LoVo (cell line): Measurements from ENCODE around the gene TEAD1.

Experiments
- DNase-seq: peaks from one replicate; pipeline ENCODE4 v3.0.0-alpha.2; 2016; ENCODE audit warnings: low spot score

TEAD1 gene

DNA sequence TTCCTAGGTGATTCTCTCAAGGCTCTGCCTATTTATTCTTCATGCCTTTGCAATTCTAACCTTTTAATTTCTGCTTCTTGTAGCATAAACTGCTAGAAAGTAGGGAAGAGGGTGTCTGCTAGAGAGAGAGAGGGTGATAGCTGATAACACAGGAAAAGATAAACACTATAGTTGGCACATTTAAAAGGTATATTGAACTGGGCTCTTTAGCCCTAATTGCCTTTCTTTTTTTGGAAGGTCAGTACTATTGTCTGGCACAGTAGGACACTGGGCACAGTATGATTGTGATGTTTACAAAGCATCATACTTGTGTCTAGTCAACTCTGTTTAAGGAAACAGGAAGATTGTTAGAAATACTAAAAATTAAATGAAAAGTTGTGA lies 33.3 kb downstream of the TEAD1 start:
- DNase-seq, result no peak

DNA sequence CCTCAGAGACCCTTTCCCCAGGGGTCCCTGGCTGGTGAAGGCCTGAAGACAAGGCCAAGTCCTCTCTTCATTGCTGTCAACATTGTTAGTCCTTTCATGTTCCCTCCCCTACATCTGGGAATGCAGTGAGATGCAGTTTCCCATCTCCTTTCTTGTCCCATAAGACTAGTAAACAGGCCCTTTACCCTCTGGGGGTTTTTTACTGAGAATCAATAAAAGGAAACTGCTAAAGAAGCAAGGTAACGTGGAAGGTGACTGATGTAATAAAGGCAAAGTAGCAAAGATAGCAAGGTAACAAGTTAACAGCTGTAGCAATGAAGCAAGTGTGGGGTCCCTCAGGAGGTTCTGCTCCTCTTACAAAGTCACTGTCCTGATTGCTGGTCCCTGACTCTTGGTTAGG lies 37.3 kb downstream of the TEAD1 start:
- DNase-seq, result no peak

DNA sequence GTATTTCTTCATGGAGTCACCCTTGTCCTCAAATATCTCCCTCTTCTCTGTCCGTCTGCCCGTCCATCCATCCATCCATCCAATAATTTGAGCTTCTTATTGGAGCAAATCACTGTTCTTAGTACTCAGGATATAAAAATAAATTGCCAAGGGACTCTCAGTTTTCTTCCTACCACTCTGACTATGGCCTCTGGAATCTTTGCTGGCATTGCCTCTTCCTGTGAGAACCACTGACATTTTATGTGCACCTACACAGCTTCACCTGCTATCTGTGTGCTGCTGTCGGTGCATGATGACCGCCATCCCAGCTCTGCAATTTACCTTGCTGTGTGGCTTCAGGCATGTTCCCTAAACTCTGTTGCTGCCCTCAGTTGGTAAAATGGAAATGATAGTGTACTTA lies 37.9 kb downstream of the TEAD1 start:
- DNase-seq, result no peak

DNA sequence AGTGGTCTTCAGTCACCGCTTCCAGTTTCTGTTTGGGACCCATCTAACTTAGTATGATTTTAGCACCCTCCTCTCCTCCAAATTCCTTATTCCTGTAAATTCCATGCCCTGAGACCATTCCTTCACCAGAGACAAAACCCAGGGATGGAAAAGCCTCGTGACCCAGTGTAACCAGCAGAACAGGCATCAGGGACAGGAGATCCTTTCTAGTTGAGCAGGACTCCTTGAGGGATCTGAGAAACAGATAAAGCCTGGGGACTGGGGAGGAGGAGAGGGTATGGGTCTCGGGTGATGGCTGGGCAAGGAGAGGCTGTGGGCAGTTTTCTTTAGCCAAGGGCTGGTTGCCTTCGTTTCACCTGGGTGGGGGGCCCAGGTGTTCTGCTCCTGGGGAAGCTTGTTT lies 40.9 kb downstream of the TEAD1 start:
- DNase-seq, result no peak

DNA sequence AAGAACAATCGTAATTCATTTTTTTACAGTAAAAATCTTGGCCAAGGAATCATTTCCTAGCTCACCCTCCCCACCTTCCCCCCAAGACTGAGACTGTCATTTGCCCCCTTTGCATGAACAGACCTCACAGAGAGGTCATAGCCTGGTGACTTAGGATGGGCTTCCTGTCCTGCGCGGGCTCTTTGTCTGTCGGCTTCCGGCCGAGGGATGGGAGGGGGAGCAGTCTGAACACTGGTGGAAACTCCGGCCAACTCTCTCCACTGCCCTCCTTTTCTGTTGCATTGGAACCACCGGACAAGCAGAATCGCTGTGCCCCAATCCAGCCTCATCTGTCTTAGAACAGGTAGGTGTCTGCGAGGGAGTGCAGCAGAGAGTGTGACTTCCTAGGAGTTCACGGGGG lies 41.7 kb downstream of the TEAD1 start:
- DNase-seq, result no peak

DNA sequence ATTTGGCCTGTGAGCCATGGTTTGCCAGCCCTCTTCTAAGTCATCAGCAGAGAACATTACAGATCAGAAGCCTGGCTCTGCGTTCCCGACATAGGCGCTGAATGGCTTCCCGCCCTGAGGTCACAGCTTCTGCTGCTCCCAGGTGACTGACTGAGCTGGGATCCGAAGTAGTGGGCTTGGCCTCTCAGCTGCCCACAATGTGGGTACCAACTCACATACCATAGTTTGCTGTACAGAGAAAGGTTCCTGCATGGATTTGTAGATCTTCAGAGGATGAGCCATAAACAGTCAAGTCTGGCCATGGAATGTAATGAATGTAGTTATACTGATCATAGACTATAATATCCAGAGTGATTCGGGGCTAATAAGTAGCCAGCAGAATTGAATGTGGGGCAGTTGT lies 42.6 kb downstream of the TEAD1 start:
- DNase-seq, result no peak

DNA sequence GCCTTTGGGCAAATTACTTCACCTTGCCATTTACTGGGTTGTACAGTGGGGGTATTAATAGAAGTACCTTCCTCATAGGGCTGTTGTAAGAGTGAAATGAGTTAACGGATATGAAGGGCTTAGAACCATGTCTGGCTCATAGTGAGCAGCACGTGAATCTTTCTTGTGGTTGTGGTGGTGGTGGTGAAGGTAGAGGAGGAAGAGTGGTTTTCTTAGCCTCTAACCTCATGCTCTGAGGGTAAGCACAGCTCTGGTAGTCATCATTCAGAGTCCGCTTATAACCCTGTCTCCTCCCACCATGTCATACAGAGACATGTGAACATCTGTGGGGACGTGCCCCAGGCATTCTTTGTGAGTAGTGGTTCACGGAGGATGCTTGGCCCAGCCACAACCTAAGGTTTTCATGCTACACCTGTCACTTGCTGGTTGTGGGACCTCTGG lies 43.6 kb downstream of the TEAD1 start:
- no peak for DNase-seq

DNA sequence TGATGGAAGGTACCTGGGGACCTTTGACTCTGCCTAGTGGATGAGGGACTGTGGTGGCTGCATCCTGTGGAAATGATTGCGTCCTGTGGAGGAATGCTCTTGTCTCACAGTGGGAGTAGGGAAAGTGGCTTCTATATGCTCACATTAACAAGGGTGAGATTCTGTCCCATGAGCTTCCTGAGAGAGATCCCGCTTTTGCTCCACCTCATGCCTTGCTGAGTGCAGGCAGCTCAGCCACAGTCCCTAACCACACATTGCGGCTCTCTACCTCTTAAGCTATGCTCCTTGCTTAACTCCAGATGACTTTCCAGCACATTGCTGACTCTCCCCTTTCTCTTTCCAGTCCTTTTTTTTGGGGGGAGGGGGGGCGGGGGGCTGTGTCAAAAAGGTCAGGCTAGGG lies 45.0 kb downstream of the TEAD1 start:
- no peak for DNase-seq

DNA sequence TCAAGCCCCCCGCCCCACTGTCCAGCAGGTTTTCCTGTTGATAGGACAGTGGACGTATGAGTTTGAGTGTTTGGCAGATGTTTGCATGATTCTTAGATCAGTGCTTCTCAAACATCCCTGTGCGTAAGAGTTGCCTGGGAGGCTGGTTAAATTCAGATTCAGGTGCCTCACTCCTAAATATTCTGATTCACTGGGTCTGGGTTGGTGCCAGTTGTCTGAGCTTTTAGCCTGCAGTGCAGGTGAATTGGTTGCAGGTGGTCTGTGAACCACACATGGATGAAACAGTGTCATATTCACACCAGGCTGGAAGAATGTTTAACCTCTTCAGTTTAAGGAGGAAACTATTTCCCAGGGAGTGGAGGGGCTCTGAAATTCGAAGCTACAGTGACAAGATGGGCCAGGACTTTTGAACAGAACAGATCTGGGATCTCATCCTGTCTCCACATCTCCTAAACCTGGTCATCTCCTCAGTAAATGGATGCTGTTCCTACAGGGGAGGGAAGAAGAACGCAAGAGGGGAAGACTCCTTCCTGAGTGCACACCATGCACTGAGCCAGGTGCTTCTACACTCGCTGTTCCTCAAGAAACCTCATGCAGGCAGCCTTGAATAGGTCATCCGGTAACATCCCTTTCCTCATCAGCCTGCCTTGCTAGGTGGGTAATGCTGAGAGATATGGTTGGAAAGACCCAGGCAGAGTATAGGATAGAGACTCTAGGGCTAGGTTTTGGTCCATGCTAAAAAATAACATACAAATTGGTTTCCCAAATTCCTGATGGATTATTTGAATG lies 47.8 kb downstream of the TEAD1 start:
- DNase-seq, result peak; percentile 17

DNA sequence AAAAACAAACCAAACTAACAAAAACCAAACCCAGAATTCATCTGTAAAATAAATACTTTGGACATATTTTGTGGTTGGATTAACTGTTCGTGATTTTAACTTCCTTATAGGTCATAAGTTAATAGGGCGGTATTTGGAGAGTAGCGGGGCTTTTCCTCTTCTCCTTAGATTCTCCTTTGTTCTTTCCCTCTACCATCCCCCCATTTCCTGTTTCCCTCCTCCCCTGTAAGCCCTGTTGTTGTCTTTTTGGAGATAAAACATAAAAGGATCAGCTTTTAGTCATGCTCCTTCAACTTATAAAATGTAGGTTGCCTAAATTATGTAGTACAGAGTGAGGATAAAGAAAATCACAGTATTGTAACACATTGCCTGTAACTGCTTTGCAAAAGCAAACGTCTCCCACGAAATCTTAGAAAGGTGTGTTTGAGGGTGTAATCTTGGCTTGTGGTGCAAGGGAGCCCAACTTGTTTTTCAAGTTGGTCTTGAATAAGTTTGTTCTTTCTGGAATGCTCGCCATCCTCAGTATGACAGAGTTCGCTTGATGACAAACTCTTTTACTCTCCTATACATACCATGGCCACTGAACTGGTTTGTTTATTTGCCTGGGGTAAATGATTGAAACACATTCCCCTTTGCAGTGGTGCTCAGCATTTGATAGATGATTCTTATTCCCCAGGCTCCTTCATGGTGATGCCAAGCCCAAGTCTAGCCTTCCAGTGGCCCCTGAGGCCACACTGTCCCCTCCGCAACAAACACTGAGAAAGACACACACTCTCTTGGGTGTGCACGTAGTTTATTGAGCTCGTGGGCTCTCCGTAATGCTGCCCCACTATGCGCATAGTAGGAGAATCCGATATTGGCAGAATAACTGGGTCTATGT lies 49.4 kb downstream of the TEAD1 start:
- DNase-seq, result peak; percentile 83

DNA sequence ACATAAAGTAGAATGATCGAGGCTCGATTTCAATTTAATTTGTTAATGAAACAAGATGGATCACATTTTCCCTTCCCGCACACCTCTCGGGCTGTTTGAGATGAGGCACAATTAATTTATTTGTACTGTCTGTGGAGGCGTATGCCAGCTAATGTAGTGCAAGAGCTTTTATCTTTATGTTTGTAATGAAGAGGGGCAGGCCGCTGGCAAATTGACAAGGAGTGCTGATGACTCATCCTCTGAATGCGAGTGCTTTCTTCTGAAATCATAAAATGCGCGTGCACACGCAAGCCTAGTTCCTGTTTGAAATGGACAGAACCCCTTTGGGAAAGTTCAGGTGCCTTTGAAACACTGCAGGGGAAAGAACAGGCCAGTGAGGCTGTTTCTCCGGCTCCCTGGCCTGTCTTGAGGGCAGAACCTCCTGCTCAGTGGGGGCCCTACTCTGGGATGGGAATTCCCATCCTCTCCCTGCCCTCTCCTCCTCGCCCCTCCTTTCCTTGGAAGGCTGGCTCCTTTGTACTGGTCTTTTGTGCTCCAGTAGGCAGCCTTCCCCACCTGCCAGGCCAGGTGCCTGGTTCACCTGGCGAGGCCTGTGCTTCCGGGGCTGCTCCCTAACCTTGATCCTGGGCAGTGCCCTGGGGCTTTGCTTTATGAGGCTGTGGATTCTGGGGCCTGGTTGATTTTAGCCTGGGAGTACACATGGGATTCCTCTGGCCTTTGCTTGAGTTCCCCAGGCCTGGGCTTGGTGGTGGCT lies 50.3 kb downstream of the TEAD1 start:
- peak; percentile 92 for DNase-seq

DNA sequence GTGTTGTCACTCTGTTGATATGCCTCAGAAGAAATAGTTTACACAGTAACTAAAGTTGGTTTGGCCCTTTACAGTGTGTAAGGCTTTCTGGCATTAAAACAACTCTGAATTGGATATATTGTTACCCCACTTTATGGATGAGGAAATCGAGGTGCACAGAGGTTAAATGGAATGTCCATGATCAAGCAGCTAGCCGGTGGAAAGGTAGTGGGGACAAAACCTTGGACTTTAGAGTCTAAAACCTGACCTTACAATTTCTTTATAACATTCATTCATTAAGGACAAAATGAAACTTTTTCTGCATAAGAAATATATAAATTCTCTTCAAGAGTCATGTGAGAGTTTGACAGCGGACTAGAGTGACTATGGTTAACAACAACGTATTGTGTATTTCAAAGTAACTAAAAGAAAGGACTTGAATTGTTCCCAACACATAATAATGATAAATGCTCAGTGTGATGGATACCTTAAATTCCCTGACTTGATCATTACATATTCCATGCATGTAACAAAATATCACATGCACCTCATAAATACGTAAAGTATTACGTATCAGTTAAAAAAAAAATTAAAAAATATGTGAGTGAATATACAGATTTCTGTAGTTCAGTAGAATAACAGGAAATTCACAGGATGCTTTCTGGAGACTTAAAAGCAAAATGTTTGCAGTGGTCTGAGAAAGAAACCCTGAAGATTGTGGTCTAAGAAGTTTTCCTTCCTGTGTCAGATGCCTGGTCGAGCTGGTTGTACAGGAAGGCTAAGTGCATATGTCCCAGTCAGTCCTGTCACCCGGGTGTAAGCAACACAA lies 51.0 kb downstream of the TEAD1 start:
- peak; percentile 20 for DNase-seq

DNA sequence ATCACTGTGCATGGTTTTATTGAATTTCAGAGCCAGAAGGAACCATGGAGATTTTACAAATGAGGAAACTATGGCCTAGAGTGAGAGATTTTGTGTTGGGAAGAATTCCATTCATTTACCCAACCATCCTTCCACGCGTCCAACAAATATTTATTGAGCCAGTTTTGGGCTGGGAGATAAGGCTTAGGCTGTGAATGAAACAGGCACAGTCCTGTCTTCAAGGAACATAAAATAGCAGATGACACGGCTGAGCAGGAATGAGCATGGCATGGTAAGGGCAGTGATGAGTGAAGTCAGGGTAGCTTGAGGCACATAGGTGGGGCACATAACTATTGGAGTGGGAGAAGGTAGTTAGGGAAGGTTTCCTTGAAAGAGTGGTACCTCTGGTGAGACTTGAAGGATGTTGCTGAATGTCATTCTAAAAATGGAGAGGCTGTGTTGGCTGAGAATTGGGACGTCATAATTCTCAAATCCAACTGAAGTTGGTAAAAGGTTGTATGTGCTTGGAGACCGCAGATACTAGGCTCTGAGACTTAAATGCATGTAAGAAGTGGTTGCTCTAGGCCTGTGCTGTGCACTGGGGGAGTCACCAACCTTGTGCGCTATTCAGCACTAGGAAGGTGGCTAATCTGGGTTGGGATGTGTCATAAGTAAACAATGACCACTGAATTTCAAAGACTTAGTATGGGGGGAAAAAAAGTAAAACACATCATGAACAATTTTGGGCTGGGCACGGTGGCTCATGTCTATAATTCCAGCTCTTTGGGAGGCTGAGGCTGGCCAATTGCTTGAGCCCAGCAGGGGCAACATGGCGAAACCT lies 51.9 kb downstream of the TEAD1 start:
- peak; percentile 31 for DNase-seq

DNA sequence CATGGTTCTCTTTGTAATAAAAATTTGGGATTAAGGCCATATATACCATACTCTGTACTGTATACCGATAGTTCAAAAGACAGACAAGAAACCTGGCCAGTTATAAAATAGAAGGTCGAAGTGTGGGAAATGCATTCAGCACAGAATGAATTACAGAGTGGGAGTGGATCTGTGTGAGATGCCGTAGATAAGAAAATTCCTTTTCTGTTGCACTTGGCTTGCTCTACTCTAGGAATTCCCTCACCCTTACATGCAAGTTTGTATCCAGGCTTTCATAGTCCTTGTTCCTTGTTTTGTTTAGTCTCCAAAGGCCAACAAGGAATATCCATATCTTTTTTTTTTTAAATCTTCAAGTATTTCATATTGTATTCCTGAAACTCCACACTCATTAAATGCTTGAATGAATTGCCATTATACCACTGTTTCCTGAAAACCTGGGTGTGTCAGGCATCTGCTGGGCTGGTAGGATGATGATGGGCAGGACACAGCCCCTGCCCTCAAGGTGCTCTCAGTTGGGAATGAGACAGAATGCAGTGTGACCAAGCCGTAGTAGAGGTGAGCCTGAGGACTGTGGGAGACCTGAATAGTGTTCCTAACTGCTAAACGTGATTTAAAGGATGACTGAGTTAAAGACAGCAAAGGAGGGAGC lies 53.5 kb downstream of the TEAD1 start:
- DNase-seq, result no peak

DNA sequence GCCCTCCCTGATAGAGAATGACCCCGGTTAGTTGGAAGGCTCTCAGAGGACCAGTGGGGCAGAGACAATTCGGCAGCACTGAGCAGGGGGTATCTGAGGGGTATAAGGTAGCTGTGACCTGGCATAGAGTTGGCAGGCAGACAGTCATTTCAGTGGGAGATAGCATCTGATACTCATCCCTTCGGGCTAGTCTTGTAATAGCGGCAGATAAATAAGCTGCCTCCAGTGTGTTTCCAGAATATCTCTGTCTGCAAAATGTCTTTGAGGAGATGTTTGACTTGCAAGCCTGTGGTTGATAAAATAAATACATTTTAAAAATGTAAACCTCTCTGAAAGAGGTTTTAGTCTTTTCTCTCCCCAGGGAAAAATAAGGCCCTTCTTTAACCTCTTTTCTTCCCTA lies 54.2 kb downstream of the TEAD1 start:
- no peak for DNase-seq

DNA sequence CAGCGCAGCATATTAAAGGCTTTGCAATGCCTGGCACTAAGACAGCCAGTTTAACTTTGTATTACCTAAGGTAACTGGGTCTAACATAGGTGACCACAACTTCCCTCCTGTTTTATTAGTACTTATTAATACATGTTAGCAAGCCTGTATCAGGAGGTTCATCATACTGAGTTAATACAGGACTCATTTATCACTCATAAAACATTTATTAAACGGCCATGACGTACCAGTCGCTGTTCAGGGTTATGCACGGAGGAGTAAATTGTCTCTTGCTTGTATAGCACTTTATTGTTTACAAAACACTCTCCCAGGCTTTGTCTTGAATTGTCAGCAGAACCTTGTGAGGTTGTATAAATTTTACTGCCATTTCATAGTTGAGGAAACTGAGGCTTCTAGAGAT lies 55.7 kb downstream of the TEAD1 start:
- no peak for DNase-seq

DNA sequence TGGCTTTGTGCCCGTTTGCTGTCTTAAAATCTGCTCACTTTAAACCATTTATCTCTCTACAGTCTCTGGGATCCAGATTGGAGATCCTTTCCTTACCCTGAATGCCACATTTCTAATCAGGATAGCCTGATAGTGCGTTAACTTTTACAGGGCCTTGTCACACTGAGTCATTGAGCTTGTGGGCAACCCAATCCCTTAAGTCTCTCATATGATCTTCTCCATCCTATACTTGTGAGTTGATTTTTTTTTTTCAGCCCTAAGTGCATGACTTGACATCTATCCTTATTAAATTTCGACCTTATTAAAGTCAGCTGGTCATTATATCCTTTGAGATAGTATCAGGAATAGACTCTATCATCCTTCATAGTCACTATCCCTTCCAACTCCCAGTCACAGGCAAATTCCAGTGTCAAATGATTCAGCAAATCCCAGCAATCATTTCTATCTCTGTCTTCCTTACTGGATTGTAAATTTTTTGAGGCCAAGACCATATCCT lies 57.7 kb downstream of the TEAD1 start:
- DNase-seq, result peak; percentile 27

DNA sequence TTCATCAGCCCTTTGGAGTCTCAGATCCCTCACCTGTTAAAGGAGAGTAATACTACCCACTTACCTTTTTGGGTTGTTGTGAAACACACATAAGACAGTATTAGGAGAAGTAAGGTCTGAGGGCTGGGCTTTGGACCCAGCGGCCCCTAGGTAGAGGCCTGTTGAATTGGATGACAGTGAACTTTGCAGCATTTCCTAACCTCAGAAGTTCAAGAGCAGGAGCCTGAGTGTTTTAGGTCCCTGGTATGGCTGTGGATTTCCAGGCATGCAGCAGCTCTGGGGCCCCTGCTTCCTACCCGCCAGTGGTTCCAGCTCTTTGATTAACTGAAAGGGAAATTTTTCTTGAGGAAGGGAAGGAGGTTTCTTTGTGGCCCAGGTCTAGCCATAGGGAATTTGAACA lies 58.9 kb downstream of the TEAD1 start:
- DNase-seq, result no peak

DNA sequence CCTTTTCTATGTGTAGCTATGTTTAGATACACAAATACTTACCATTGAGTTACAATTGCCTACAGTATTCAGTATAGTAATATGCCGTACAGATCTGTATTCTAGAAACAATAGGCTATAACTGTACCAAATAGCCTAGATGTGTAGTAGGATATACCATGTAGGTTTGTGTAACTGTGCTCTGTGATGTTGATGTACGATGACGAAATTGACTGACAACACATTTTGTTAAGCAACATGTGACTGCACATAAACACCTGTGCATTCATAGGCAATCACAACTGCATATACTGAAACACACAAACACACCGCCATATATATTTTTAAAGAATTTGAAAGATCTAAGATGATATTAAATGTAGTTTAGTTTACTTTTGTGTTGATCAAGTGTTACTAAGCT lies 60.4 kb downstream of the TEAD1 start:
- DNase-seq, result no peak

DNA sequence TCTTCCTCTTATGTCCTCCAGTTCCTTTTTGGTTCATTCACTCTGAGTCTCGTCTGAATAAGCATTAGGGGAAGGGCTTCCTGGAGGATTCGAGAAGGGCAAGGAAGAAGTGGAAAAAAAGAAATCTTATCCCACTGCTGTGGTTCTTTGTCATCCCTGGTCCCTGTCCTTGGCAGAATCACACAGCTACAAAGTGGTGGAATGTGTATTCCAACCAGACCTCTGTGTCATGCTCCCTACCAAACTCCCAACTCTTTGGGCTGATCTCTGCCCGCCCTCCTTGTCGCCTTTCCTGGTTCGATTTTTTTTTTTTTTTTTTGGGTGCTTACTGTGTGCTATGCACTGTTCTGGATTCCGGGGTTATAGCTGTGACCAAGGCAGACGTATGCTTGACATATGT lies 61.0 kb downstream of the TEAD1 start:
- no peak for DNase-seq
